ENCODE data around the gene UBASH3A. TPM values are rescaled to one million over a fixed set of nuclear protein-coding genes. Genes with fewer than 3 reads are reported as not detected.

UBASH3A gene
- total RNA-seq, 1 donor from 2014 or later = not detected

- no peak overlapping the region for H3K9ac ChIP-seq
- no peak overlapping the region for H2AFZ ChIP-seq (replicated peaks)
- no peak overlapping the region for H3K4me3 ChIP-seq
- Mint-ChIP-seq H3K9me3 (peaks cover 4% of the 10 kb centered on the region), H3K4me3 (no peak overlapping the region), H3K4me1 (peaks cover 17% of the 10 kb centered on the region), H3K27me3 (ENCODE audit: insufficient read depth, low read depth) (peaks cover 6% of the 10 kb centered on the region), H3K27ac (no peak overlapping the region), H3K36me3 (no peaks in the 10 kb centered on the region)
- no peaks in the 10 kb centered on the region for H4K20me1 ChIP-seq (ENCODE audit: low read depth)
- peaks cover 4% of the 10 kb centered on the region for H3F3A ChIP-seq (ENCODE audit: low read depth)
- H3K27ac ChIP-seq = no peak overlapping the region
- peaks cover 6% of the 10 kb centered on the region for H3K4me1 ChIP-seq
- H3K4me2 ChIP-seq = no peak overlapping the region
- H3K9me3 ChIP-seq (ENCODE audit: low read depth) = no peaks in the 10 kb centered on the region
- no peaks in the 10 kb centered on the region for H3K79me2 ChIP-seq (ENCODE audit: low read depth)
- TF ChIP-seq EZH2 (IDR thresholded peaks at IDR 0.05) (no peak), EZH2phosphoT487 (IDR thresholded peaks at IDR 0.05) (no peak), CTCF (IDR thresholded peaks at IDR 0.05) (no peak)
- H3K36me3 ChIP-seq = no peaks in the 10 kb centered on the region
- DNase-seq (ENCODE audit: low spot score) = no peak
- no peaks in the 10 kb centered on the region for H3K27me3 ChIP-seq
Observed at GRCh38 chr21:42384156-42384945, 19.4 kb upstream of the UBASH3A start.

- Mint-ChIP-seq H3K27ac (no peak overlapping the region), H3K9me3 (peaks cover 4% of the 10 kb centered on the region), H3K4me3 (no peak overlapping the region), H3K4me1 (peaks cover 22% of the 10 kb centered on the region), H3K36me3 (no peaks in the 10 kb centered on the region), H3K27me3 (ENCODE audit: insufficient read depth, low read depth) (peaks cover 11% of the 10 kb centered on the region)
- peaks cover 8% of the 10 kb centered on the region for H3F3A ChIP-seq (ENCODE audit: low read depth)
- H4K20me1 ChIP-seq (ENCODE audit: low read depth) = no peaks in the 10 kb centered on the region
- H3K4me1 ChIP-seq = peaks cover 11% of the 10 kb centered on the region
- no peak for DNase-seq (ENCODE audit: low spot score)
- no peaks in the 10 kb centered on the region for H3K79me2 ChIP-seq (ENCODE audit: low read depth)
- H3K9me3 ChIP-seq (ENCODE audit: low read depth) = no peaks in the 10 kb centered on the region
- H3K9ac ChIP-seq = no peak overlapping the region
- no peaks in the 10 kb centered on the region for H3K36me3 ChIP-seq
- no peak overlapping the region for H3K4me2 ChIP-seq
- no peaks in the 10 kb centered on the region for H3K27me3 ChIP-seq
- H3K4me3 ChIP-seq = no peak overlapping the region
- no peak for TF ChIP-seq CTCF (IDR thresholded peaks at IDR 0.05)
- no peak for TF ChIP-seq EZH2phosphoT487 (IDR thresholded peaks at IDR 0.05)
- no peak for TF ChIP-seq EZH2 (IDR thresholded peaks at IDR 0.05)
- H2AFZ ChIP-seq (replicated peaks) = no peak overlapping the region
- no peak overlapping the region for H3K27ac ChIP-seq
Observed at GRCh38 chr21:42384989-42385388, 18.7 kb upstream of the UBASH3A start.

- Histone ChIP-seq H3K79me2 (ENCODE audit: low read depth) (no peaks in the 10 kb centered on the region), H3K27ac (no peak overlapping the region), H3K36me3 (no peaks in the 10 kb centered on the region), H2AFZ (replicated peaks) (no peak overlapping the region), H3K9me3 (ENCODE audit: low read depth) (no peaks in the 10 kb centered on the region), H4K20me1 (ENCODE audit: low read depth) (no peaks in the 10 kb centered on the region), H3K4me3 (no peak overlapping the region), H3K4me1 (peaks cover 11% of the 10 kb centered on the region), H3F3A (ENCODE audit: low read depth) (peaks cover 8% of the 10 kb centered on the region), H3K9ac (no peak overlapping the region), H3K27me3 (no peaks in the 10 kb centered on the region), H3K4me2 (no peak overlapping the region)
- Mint-ChIP-seq H3K9me3 (peaks cover 4% of the 10 kb centered on the region), H3K36me3 (no peaks in the 10 kb centered on the region), H3K4me3 (peak overlapping the region; percentile 43), H3K27me3 (ENCODE audit: insufficient read depth, low read depth) (peaks cover 11% of the 10 kb centered on the region), H3K4me1 (peaks cover 22% of the 10 kb centered on the region), H3K27ac (no peak overlapping the region)
- DNase-seq (ENCODE audit: low spot score) = no peak
- TF ChIP-seq EZH2phosphoT487 (IDR thresholded peaks at IDR 0.05) (no peak), EZH2 (IDR thresholded peaks at IDR 0.05) (no peak), CTCF (IDR thresholded peaks at IDR 0.05) (no peak)
Observed at GRCh38 chr21:42385619-42386018, 18.1 kb upstream of the UBASH3A start.
